GM19023 (cell line): ENCODE measurements around the gene EXO1.
"Not testable (repeated sequence)": the region's sequence is repeated elsewhere in the genome, so short reads cannot be mapped to it uniquely, and the experiment has no call there.

Experiments used
- ATAC-seq: cut with Tn5 transposase; IDR thresholded peaks from one replicate; pipeline ENCODE4 v1.9.1; 2021; ENCODE audit warnings: mild to moderate bottlenecking, moderate library complexity; ENCODE audit not compliant: unreplicated experiment

The EXO1 gene

DNA sequence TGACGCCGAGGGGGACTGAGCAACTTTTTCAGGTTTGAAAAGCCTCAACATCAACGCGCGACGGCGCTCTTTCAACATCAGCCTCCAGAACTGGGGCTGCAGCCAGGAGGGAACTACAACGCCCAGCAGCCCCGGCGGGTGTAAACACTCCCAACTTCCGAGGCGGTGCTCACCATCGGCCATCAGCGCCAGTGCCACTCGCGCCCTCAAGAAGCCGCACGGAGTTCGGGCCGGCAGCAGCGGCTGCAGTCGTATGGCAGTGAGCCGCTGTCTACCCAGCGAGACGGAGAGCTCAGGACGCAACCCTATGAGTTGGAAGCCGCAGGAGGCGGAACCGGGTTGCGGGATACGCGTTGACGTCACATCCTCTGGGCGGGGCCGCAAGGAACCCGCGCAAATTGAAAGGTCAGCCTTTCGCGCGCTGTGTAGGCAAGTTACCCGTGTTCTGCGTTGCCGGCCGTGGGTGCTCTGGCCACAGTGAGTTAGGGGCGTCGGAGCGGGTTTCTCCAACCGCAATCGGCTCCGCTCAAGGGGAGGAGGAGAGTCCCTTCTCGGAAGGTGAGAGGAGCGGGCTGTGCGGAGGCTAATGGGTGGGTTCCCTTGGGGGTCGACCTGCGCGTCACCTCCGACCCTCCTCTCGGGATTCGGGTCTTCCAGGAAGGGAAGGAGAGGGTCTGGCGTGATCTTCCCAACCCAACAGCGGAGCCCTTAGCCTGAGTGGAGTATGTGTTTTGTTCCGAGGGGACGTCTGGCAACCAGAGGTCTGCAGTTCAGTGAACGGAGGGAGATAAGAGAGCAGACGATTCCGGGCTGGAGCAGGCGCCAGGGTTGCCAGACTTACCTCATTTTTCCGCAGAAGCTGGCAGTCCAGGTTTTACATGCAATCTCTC, at the start of gene EXO1:
EXO1 (plus strand) TSS at position 409 of the 890 bp plus-strand sequence. CDS start 2,222 bp downstream, outside the sequence.
- ATAC-seq = peak; percentile 97

DNA sequence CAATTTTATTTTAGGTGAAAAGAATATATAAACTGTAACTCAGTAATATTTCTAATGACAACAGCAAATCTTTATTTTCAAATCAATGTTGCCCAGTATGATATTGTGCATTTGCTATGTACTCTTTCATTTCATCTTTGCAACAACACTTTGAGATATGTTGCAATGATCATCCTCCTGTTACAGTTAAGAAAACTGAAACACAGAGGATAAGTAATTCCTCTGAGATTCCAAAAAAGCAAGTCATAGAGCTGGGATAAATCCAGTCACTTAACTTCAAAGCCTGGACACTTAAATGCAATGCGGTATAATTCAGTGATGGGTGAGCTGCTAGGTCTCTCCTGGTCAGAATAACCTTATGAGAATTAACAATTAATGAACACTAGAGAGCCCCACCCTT, 48.6 kb upstream of the EXO1 start:
- no peak for ATAC-seq

DNA sequence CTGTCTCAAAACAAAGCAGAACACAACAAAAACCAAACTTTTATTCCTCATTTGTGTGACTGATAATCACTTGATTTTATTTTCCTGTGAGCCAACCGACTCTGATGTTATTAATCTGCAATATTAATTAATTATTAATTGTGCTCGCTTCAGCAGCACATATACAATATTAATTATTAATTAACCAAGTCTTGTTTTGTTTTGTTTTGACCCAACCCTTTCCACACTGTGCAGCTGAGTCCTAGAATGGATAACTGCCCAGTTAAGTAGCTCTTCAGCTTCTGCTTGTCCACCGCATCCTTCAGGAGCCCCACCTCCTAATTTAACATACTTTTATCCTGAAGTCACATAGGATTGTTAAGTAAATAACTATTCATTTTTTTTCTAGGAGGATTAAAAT, 47.4 kb upstream of the EXO1 start:
- no peak for ATAC-seq

DNA sequence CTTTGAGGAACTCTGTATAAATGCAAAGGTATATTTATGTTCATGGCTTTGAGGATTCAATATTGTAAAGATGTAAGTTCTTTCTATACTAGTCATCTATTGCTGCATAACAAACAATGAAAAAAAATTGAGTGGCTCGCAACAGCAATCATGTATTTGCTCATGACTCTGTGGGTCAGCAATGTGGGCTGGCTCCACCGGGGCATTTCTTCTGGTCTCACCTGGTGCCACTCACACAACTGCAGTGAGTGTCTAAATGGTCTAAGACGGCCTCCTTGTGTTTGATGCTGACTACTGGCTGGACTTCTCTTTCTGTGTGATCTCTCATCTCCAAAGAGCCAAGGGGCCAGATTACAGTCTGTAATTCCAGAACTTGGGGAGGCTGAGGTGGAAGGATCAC, 45.1 kb upstream of the EXO1 start:
- ATAC-seq = no peak

DNA sequence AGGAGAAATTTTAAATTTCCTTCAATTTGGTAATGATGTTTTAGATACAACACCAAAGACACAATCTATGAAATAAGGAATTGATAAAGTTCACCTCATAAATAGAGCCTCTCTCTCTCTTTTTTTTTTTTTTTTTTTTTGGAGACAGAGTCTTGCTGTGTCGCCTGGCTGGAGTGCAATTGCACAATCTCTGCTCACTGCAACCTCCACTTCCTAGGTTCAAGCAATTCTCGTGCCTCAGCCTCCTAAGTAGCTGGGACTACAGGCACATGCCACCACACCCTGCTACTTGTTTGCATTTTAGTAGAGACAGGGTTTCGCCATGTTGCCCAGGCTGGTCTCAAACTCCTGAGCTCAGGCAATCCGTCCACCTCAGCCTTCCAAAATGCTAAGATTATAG, 43.3 kb upstream of the EXO1 start:
- not testable (repeated sequence) for ATAC-seq

DNA sequence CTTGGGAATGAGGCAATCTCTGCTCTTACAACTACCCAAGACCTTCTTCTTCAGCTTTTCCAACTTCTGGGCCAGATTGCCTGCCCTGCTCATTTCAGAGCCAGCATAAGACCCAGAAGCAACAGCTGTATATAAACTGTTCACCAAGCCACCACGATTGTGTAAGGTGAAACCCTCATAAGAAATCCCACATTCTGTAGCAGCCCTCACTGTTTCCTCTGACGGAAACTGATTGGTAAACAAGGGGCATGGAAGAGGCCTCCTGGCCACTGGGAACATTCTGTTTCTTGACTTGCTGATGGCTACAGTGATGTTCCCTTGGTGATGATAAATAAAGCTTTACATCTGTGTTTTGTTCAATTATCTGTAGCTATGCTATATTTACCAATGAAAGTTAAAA, 39.7 kb upstream of the EXO1 start:
- ATAC-seq = no peak

- ATAC-seq = no peak
Observed at GRCh38 chr1:241810769-241811405, 37.1 kb upstream of the EXO1 start.

DNA sequence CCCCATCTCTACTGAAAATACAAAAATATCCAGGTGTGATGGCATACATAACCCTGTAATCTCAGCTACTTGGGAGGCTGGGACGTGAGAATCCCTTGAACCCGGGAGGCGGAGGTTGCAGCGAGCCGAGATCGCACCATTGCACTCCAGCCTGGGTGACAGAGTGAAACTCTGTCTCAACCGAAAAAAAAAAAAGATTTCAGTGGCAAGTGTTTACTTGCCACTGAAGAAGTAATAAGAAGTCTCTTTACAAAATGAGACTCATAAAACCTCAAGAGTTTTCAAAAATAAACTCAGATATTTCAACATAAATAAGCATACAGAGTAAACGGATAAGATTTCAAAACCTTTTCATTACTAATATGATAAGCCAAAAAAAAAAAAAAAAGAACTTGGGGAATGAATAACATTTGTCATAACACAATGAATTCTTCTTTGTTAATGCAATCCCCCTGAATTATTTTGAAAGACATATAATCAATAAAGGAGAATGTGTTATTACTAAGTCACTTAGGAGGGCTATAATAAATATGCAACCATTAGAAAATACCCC, 34.2 kb upstream of the EXO1 start:
- ATAC-seq = no peak

- no peak for ATAC-seq
Observed at GRCh38 chr1:241816008-241816407, 32.0 kb upstream of the EXO1 start.

GRCh38 chr1:241817331-241817792, 30.6 kb upstream of the EXO1 start:
- ATAC-seq = no peak

DNA sequence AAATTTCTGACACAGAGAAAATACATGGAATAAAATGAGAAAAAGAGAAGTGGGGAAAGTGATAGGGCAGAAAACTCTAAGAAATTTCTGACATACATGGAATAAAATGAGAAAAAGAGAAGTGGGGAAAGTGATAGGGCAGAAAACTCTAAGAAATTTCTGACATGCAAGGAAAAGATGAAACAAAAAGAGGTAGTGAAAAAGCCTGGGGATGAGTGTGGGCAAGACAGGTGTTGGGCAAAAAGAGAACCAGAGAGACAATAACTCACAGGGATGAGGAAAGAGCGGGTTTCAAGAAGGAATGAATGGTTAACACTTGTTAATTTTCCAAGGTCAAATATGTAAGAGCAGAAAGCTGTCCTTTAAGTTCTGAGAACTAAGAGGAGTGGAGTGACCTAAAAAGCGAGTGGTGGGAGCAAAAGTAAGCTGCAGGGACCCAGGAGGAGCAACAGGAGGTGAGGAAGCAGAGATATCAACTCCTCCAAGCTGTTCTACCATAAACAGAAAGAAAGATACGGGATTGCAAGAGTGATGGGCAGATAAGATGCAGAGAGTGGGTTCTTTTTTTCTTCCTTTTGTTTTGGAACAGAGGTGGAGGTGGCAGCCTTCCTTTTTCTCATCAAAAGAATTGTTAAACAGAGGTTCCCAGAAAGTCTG, 29.9 kb upstream of the EXO1 start:
- ATAC-seq = no peak

DNA sequence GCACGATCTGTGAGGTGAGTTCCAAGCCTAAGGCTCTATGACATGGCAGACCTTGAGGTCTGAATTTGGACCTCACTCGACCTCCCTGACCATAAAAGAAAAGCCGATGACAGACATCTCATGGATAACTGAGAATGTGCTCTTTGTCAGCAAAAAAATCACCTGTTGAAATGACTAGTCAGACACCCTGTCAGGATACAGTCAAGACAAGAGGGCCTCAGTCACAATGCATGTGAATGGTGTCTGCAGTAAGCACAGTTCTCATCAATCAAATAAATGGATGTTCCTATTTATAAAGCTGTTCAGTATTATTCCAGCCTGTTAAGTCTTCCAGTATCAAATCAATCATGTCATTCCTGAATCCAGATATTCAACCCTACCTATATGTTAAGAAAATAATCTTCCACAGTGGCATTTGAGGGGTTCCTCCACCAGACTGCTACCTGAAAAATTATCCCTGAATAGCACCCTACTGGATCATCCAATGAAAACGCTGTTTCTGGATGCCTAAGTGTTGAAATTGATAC, 28.6 kb upstream of the EXO1 start:
- ATAC-seq = no peak

GRCh38 chr1:241821363-241821762, 26.6 kb upstream of the EXO1 start:
- ATAC-seq = no peak

- ATAC-seq = no peak
Observed at GRCh38 chr1:241822846-241823245, 25.2 kb upstream of the EXO1 start.

GRCh38 chr1:241823925-241824324, 24.1 kb upstream of the EXO1 start:
- ATAC-seq = no peak

DNA sequence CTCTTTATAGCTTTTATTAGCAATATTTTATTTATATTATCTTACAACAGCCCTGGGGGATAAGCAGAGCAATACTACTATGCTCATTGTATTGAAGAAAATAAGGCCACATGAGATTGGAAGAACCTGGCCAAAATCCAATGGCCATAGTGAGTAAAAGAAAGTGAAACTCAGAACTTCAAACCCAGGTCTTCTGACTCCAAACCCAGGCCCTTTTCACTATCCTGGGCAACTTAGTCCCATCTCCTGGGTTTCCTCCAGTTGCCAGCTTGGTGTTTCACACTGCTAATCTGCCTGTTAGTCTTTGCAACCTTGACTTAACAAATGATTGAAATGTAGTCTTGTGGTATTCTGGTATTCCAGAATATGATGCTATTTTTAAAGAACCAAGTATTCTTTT, 22.4 kb upstream of the EXO1 start:
- no peak for ATAC-seq

DNA sequence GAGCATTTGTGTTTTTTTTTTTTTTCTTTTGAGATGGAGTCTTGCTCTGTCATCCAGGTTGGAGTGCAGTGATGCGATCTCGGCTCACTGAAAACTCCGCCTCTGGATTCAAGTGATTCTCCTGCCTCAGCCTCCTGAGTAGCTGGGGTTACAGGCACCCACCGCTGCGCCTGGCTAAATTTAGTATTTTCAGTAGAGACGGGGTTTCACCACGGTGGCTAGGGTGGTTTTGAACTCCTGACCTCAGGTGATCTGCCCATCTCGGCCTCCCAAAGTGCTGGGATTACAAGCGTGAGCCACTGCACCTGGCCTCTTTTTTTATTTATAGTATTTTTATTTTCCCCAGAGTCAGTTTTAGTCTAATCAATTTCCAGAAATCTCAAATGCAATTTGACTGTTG, 21.4 kb upstream of the EXO1 start:
- not testable (repeated sequence) for ATAC-seq

DNA sequence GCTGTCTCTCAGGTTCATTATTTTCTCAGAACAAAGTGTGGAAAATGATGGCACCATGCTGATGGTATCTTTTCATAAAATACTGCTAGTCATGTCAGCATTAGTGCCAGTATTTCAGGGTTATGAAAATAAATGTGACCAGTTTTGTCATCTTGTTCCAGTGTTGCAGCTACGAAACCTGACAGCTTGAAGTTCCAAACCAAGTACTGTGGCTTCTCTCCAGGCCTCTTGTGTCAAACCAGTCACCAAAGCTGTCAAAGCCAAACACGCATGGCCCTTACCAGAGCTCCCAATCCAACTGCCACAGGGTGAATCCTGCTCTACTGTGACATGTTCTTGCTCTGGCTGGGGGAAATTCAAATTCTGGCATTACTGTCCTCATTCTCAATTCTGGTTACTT, 20.7 kb upstream of the EXO1 start:
- ATAC-seq = no peak

- no peak for ATAC-seq
Observed at GRCh38 chr1:241828463-241829021, 19.5 kb upstream of the EXO1 start.

DNA sequence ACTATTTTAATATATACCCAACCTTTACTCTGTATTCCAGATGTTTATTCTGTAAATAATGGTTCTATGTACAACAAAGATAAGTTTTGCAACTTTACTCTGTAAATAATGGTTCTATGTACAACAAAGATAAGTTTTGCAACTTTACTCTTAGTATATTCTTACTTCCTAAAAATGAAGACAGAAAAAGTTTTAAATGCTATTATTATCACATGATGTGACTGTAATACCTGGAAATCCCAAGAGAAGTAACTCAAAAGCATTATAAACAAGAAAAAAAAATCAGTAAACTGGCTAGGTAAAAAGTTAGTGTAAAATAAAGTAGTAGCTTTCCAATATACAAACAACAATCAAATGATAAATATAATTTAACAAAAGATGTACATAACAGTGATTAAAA, 18.5 kb upstream of the EXO1 start:
- no peak for ATAC-seq
